Stimulated activated CD8-positive, alpha-beta memory T cell treated with anti-CD3 and anti-CD28 coated beads, Interleukin-12 subunit alpha, Interleukin-12 subunit beta, amount 100 ng/mL, for 1 hour (primary cell): ENCODE measurements around the gene CCDC201.

Experiments
- DNase-seq: peaks from one replicate; pipeline ENCODE4 v3.0.0-alpha.2; 2020; ENCODE audit warnings: low read depth

The CCDC201 gene

DNA sequence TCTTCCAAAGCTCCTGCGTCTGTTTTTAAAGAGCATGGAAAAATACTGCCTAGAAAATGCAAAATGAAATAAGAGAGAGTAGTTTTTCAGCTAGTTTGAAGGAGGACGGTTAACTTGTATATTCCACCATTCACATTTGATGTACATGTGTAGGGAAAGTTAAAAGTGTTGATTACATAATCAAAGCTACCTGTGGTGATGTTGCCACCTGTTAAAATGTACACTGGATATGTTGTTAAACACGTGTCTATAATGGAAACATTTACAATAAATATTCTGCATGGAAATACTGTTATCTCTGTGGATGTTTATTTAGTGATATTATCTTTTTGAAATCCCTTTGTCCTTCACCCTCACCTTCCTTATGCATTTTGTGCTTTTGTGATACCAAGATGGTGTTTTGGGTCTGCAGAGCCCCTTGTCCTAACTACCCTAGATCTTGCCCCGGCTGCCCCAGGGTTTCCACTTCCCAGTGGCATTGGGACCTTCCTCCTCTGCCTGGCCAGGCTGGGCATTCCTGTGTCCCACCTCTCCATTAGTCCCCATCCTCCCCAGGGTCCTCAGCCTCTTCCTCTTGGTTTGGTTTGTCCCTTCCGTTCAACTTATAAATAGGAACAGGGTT lies 20.6 kb upstream of the CCDC201 start:
- DNase-seq: no peak

DNA sequence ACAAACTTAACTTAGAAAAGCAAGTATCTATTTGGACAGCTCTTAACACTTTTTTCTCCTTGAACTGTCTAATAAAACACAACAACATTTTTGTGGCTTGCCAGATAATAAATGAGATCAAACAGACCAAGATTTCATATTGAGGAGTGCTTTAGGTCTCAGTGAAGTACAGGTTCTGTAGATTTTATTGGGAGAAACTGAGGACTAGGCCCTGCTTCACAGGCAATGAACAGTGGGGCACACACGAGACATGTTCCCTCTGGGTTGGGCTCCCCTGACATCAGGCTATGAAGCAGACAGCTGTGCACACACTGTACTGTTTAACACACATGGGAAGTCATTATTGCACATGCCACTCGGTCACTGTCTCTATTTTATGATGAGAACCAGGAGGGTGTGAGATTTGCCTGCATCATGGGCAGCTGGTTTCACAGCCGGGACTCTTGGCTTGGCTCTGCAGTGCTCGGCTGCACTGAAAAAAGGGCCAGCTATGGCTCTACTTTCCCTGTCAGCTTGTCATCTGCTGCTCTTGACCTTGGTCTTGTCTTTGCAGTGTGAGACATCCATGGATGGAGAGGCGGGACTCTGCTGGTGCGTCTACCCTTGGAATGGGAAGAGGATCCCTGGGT lies 19.6 kb upstream of the CCDC201 start:
- DNase-seq: no peak

DNA sequence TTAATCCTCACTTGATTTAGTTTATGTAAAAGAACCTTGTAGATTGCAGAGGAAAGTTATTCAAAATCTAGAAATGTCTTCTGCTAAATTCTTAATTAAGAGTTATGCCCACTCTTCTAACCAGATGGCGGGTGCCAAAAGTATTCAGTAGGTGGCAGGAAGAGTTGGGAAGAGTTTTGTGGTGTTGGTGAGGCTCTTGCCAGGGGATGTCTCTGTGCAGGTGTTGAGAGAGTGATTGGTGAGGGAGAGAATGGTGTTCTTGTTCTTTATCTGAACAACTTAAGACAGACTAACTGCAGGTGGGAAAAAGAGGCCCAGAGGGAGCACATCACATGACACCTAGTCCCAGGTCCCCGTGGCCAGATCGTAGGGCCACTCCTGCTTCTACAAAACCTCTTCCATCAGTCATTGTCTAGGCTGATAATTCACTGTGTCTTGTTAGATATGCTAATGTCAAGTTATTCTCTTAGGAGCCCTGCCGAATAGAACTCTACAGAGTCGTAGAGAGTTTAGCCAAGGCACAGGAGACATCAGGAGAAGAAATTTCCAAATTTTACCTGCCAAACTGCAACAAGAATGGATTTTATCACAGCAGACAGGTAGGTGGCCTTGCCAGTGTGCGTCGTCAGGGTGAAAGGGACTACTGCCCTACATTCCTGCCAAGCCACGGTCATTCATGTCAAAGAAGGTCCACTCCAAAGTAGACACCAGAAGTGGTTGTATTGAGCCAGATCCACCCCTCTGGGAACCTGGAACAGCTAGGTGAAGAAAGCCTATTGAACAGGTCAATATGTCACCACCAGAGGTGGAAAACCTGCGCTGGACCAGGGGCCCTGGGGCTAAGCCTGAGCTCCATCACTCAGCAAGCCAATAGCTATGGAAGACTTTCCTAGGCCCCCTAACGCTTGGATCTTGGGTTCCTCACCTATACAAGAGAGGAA lies 18.9 kb upstream of the CCDC201 start:
- no peak for DNase-seq

DNA sequence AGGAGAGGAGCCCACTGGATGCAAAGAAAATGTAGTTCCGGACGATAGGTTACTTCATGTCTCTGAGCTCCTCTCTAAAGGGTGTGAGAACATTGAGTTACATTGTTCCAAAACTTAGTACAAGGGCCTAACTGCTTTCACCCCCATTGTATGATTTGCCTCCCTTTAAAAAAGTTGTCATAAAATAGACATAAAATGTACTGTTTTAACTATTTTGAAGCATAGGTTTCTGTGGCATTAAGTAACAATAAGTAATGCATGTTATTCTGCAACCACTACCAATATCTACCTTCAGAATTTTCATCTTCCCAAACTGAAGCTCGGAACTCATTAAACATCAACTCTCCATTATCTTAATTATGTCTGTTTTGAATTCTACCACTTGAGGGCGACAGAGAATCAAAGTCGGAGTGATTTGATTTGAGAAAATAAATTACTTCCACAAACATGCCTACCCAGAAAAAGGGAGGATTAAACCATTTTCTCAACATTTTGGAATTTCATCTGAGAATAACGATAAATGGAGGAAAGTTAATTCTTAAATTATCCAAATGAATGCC lies 18.1 kb upstream of the CCDC201 start:
- no peak for DNase-seq

DNA sequence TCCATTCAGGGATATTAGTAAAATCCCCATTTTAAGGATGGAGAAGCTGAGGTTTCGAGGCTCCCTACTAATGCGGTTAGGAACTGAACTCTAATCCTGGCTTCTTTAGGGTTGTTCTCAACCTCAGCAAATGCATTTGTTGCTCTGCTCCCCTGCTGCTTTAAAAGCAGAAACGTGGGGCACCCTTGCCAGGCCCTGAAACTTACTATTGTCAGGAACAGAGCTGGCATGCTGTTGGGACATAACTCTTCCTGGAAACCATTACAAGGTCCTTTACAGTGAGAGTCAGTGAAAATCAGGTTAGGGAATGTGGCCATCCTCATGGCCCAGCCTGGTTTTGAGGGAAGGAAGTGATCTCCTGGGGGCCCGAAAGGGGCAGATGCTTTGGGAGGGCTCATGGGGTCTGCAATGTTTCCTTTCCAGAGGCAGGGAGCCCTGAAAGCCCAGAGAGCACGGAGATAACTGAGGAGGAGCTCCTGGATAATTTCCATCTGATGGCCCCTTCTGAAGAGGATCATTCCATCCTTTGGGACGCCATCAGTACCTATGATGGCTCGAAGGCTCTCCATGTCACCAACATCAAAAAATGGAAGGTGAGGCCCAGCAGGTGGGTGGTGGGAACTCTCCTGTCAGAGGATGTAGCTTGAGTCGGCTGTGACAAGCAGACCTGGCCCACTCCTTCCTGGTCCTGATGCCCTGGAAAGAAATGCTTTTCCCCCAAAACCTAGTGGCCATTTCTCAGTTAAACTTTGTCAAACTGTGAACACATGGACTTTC lies 17.4 kb upstream of the CCDC201 start:
- no peak for DNase-seq

DNA sequence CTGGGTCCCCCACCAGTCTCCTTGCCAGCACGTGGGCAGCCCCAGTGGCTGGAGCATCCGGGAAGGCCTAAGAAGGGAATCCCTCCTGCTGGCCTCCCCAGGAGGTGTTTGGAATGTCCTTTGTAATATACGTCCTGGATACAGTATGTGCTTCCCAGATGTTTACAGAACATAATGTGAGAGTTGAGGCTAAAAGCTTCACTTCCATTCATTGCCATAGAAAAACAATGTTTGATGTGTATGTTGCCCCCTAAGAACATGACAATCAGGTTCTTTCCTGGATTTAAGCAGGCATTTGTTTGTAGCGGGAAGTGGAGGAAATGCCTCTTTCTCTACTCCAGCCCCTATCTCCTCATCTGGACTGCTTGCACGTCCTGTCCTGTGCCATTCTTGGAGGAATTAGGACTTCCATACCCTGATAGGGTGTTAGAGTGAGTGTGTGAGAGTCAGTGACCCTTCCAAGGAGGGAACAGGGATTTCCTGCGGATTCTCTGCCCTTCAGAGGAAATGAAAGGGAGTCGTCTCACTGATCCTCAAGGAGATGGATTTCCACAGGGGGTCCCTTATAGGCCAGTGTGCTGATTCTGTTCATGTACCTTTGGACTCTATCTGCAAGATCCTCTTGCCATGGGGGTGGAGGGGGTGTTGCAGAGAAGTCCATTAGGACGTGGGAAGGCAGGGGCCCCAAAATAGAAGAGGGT lies 16.6 kb upstream of the CCDC201 start:
- DNase-seq: no peak

DNA sequence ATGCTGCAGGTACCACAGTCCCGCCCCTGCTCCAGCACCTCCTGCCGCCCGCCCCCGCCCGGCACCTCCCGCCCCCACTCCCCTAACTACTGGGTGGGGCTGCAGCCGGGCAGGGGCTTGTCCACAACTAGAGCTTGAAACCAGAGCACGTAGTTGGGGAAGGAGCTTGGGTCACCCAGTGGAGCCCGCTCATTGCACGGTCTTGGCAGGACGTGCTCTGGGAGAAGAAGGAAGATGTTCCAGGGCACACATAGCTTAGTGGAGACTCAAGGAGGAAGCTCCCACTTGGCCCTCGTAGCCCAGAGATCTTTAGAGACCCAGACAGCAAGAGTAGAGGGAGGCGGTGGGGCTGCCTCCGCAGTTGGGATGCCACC lies 16.1 kb upstream of the CCDC201 start:
- no peak for DNase-seq

DNA sequence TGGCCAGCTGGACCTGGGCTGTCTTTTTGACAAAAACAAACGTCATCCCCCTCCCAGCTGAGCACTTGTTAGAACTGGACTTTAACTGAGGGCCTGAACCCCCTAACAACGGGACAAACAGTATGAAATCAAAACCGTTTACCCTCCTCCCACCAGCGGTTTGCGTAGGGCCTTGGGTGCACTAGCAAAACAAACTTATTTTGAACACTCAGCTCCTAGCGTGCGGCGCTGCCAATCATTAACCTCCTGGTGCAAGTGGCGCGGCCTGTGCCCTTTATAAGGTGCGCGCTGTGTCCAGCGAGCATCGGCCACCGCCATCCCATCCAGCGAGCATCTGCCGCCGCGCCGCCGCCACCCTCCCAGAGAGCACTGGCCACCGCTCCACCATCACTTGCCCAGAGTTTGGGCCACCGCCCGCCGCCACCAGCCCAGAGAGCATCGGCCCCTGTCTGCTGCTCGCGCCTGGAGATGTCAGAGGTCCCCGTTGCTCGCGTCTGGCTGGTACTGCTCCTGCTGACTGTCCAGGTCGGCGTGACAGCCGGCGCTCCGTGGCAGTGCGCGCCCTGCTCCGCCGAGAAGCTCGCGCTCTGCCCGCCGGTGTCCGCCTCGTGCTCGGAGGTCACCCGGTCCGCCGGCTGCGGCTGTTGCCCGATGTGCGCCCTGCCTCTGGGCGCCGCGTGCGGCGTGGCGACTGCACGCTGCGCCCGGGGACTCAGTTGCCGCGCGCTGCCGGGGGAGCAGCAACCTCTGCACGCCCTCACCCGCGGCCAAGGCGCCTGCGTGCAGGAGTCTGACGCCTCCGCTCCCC lies 15.5 kb upstream of the CCDC201 start, which contains the start of gene IGFBP1:
TSS of gene IGFBP1 (plus strand) at position 304 of the 808 bp plus-strand sequence. CDS start at position 469, 165 bp downstream.
- DNase-seq: no peak

DNA sequence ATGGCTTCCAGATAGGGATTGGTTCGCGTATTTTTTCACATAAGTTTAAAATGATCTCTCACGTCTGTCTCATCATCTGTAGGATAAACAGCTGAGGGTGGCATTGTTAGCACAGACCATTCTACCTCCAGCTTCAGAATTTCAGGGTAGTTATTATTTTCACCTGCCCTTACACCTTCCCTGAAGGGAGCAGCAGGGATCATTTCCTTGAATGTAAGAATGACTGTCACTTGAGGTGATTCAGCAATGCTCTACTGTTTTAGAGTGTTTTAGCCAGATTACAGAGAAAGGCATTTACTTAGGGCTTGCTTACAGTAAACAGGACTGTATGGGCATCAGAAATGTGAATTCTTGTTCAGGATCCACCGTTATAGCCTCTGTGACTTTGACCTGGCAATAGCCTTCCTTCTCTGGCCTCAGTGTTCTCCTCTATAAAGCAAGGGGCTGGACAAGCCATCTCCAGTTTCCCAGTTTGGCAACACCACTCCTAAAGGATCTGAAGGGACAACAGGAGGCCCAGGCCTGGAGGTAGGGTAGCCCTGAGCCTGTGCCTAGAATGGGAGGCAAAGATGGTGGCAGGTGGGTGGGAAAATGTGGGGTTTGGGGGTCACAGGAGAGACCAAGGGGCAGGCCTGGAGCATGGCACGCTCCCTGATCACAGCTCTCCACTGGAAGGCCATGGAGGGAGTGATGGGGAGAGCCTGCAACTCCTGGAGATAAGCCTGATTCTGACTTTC lies 14.2 kb upstream of the CCDC201 start:
- DNase-seq: no peak

DNA sequence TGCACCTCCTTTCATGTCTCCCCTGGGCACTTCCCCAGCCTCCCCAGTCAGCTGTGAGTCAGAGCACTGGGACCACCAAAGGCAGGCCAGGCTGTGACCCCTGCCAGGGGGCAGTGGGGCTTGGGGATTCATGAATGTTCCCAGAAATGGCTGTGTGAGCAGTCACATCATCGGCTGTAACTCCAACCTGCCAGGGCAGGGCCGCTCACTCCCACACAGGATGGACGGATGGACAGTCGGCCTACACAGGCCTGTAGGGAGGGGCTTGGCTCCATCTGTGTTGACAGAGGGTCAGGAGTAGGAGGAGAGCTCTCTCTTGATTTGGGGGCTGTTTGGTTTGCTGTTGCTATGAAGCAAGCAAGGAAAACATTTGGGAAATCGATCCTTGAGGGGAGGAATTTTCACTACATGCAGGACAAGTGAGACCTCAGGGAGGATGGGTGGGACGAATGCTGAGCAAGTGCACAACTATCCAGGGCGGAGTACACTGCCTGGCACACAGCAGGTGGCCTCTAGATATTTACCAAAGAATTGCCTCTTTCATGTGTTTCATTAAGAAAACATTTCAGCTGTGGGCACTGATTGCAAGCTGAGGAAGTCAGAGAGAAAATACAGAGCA lies 12.5 kb upstream of the CCDC201 start:
- no peak for DNase-seq

DNA sequence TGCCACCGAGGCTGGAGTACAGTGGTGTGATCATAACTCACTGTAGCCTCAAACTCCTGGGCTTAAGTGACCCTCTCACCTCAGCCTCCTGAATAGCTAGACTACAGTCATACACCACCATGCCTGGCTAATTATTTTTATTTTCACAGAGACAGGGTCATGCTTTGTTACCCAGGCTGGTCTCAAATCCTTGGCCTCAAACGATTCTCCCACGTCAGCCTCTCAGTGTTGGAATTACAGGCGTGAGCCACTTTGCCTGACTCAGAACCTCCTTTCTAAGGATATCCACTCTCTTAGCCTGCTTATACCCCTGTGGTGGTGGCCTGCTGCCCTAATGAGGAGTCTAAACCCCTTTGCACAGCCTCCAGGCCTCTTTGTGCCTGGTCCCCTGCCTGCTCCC lies 11.3 kb upstream of the CCDC201 start:
- DNase-seq: no peak

DNA sequence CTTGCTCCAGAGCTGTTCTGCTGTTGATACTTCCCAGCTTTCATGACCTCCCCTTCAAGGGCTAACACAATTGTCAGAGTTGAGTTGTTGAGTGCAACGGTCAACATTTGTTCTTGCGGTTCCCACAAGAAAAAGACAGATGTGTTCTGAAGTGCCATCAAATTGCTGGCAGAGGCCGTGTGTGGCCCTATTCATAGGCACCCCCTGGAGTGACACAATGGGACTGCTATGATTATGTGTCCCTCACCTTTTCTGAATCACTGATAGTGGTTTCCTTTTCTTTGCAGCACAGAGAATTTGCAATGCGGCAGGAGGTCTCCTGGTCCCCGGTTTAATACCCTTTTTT lies 9.6 kb upstream of the CCDC201 start:
- no peak for DNase-seq

DNA sequence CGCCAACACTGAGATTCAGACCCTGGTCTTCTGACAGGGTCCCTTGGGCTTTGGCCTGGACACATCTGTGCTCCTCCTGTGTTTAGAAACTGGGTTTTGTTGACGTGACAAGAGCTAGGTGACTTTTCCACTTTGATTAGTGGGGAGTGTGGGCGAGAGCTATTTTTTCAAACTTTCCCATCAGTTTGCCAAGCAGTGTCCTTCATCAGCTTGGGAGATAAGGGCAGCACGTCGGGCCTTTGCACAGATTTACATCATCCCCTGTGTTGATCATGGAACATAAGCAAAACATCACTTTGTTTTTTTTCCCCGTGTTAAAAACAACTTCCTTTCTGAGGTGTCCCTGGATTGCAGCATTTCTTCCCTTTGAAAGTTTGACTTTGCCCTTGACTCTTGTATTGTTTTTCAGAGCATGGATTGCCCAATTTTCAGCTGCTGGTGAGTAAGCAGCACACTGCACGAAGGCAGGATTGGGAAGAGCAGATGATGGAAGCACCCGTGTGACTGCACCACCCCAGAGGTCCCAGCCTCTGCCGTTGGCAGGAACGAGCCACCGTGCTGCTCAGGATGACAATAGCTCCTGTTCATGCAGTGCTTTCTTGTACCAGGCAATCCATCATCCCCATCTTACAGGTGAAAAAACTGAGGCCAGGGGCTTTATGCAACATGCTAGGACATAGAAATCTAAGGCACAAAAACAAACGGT lies 9.0 kb upstream of the CCDC201 start:
- DNase-seq: no peak

DNA sequence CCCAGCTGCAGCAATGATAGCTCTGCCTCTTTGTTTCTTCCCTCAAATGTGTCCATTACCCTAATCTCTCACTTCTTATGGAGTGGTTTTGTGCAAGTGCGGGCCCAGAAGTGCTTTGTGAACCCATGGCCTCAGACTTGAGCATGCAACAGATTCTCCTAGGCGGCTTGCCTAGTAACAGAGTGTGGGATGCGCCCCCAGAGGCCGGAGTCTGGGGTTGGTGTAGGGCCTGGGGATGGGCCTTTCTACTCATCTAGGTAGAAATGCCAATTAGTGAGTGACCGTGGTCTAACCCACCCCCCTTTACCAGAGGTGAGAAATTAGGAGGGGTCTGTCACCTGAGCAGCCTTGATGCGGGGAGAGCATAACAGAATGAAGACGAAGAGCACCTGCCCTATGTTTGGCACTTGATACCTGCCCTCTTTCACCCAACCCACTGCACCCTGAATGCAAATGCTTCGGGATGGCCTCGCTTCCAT lies 8.4 kb upstream of the CCDC201 start:
- no peak for DNase-seq

DNA sequence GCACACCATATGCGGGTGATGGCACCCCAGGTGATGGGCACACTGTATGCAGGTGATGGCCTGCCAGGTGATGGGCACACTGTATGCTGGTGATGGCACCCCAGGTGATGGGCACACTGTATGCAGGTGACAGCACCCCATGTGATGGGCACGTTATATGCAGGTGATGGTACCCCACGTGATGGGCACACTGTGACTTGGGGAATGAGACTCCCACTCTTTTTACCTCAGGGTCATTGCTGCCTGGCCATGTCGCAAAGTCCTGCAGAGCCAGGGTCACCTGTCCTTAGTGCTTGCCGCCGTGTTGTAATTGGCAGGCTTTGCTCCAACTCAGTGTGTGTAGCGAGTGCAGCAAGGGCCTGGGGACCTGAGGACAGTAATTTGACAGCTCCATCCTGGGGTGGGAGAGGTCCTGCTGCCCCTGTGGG lies 7.6 kb upstream of the CCDC201 start:
- no peak for DNase-seq

DNA sequence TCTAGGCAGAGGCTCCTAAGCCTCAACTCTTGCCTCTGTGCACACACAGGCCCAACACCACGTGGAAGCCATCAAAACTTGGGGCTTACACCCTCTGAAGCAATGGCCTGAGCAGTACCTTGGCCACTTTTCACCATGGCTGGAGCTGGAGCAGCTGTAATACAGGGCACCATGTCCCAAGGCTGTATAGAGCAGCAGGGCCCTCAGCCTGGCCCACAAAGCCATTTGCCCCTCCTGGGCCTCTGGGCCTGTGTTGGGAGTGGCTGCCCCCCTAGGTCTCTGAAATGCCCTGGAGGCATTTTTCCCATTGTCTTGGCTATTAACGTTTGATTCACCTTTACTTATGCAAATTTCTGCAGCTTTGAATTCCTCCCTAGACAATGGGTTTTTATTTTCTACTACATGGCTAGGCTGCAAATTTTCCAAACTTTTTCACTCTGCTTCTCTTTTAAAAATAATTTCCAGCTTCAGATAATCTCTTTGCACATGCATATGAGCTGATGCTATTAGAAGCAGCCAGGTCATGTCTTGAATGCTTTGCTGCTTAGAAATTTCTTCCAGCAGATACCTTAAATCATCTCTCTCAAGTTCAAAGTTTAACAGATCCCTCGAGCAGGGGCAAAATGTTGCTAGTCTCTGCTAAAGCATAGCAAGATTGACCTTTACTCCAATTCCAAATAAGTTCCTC lies 5.7 kb upstream of the CCDC201 start:
- DNase-seq: no peak

DNA sequence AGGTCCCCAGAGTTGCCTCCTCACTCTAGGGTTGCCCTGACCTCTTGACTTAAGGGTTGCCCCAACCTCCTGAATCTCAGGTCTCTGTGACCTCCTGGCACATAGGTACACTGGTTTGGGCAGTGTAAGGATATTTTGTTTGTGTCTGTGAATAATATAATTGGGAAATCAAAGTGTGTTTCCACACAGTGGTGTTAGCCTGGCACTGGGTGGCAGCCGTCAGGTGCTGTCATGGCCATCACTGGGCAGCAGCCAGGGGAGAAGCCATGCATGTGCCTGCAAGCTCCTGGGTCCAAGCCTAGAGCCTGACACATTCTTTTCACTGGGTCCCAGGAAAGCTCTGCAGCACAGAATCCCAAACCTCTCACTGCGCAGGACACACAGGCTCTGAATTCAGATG lies 3.6 kb upstream of the CCDC201 start:
- no peak for DNase-seq
